H1 (cell line): ENCODE results near the gene ARHGAP25. TPM values are rescaled to one million over a fixed set of nuclear protein-coding genes. Genes with fewer than 3 reads are reported as not detected.

ENCODE experiments used
- CTCF ChIA-PET: fragments of 300-600 bp; sonication (Branson Sonifier 250); formaldehyde crosslinking; loops from one replicate; lab custom pipeline; 2021; ENCODE audit not compliant: partially characterized antibody; lab: Charles Lee
- POLR2A ChIA-PET: fragments of 300-600 bp; sonication (Branson Sonifier 250); formaldehyde crosslinking; loops from one replicate; lab custom pipeline; 2021; ENCODE audit warnings: inconsistent platforms; ENCODE audit not compliant: partially characterized antibody; lab: Charles Lee
- DNase-seq, 2 experiments: peaks; one replicate each; pipeline versions ENCODE4 v3.0.0 to v3.0.0-alpha.2; 2010 to 2022; ENCODE audit warnings: low spot score in 2 of 2, low read depth in 1 of 2, mixed read lengths in 1 of 2
- FAIRE-seq: peaks from 2 replicates; lab custom pipeline; 2011; peaks lifted over from hg19 to GRCh38; lab: Jason Lieb, UNC
- H2AFZ ChIP-seq: 2 replicates; pipeline ENCODE4 v1.8.1; 2012; ENCODE audit warnings: low read length, inconsistent platforms
- H2AK5ac ChIP-seq: 2 replicates; pipeline ENCODE4 v1.6.1; 2013; ENCODE audit warnings: low read depth, low read length
- H2BK120ac ChIP-seq: replicated peaks from 2 replicates; pipeline ENCODE3; 2013; ENCODE audit warnings: low read depth, low read length, inconsistent platforms
- H2BK12ac ChIP-seq: 2 replicates; pipeline ENCODE4 v1.6.1; 2013; ENCODE audit warnings: low read depth, low read length
- H2BK15ac ChIP-seq: 2 replicates; pipeline ENCODE4 v1.6.1; 2013; ENCODE audit warnings: low read length
- H2BK20ac ChIP-seq: 2 replicates; pipeline ENCODE4 v1.6.1; 2013; ENCODE audit warnings: low read length
- H2BK5ac ChIP-seq: 2 replicates; pipeline ENCODE4 v1.6.1; 2013; ENCODE audit warnings: low read depth, low read length
- H3K14ac ChIP-seq: 2 replicates; pipeline ENCODE4 v1.6.1; 2013; ENCODE audit warnings: inconsistent platforms; ENCODE audit not compliant: insufficient read length
- H3K18ac ChIP-seq: 2 replicates; pipeline ENCODE4 v1.6.1; 2013; ENCODE audit warnings: low read length; ENCODE audit errors: extremely low read depth
- H3K23ac ChIP-seq: 2 replicates; pipeline ENCODE4 v1.6.1; 2013; ENCODE audit warnings: inconsistent platforms; ENCODE audit not compliant: insufficient read length
- H3K23me2 ChIP-seq: 2 replicates; pipeline ENCODE4 v1.6.1; 2013; ENCODE audit warnings: low read depth, low read length
- H3K27ac ChIP-seq: 2 replicates; pipeline ENCODE4 v1.6.1; 2011; ENCODE audit warnings: low read depth, low read length, inconsistent platforms
- H3K27me3 ChIP-seq, 4 experiments: replicated peaks in 1 of 4; 1 replicate in 1 of 4; 2 replicates in 3 of 4; pipeline versions ENCODE4 v1.6.1 to v1.8.1; 2011 to 2013; ENCODE audit warnings: low read length in 3 of 4, mild to moderate bottlenecking in 3 of 4, inconsistent platforms in 2 of 4, mixed read lengths in 2 of 4, moderate library complexity in 1 of 4; ENCODE audit not compliant: control insufficient read depth in 3 of 4, insufficient read depth in 3 of 4; ENCODE audit errors: extremely low read depth in 1 of 4
- H3K36me3 ChIP-seq, 4 experiments: 2 replicates each; pipeline versions ENCODE4 v1.6.1 to v1.8.1; 2011 to 2013; ENCODE audit warnings: mild to moderate bottlenecking in 4 of 4, low read length in 3 of 4, moderate library complexity in 2 of 4, control low read depth in 1 of 4, inconsistent platforms in 1 of 4; ENCODE audit not compliant: insufficient read depth in 4 of 4, control insufficient read depth in 2 of 4
- H3K4ac ChIP-seq: replicated peaks from 2 replicates; pipeline ENCODE3; 2013; ENCODE audit warnings: low read length, low read depth, mixed read lengths, inconsistent platforms; ENCODE audit not compliant: insufficient read length
- H3K4me1 ChIP-seq, 4 experiments: replicated peaks in 1 of 4; 1 replicate in 1 of 4; 2 replicates in 3 of 4; pipeline versions ENCODE4 v1.6.1 to v1.8.1; 2011 to 2013; ENCODE audit warnings: low read length in 3 of 4, inconsistent platforms in 2 of 4, mixed read lengths in 1 of 4; ENCODE audit not compliant: insufficient read depth in 4 of 4, control insufficient read depth in 3 of 4
- H3K4me2 ChIP-seq, 2 experiments: 2 replicates each; pipeline versions ENCODE4 v1.6.1 to v1.8.1; 2011 to 2013; ENCODE audit warnings: low read depth in 2 of 2, low read length in 2 of 2, control low read depth in 1 of 2, inconsistent platforms in 1 of 2, mild to moderate bottlenecking in 1 of 2; ENCODE audit not compliant: insufficient read depth in 1 of 2
- H3K4me3 ChIP-seq, 4 experiments: fragments of 200-600, 300-600 bp in 1 of 4; sonication (generic), shearing (Covaris generic), sonication (Bioruptor Twin) in 1 of 4; 2 replicates each; pipeline versions ENCODE4 v1.5.1 to v1.8.1; 2011 to 2016; ENCODE audit warnings: low read length in 4 of 4, low read depth in 3 of 4, control low read depth in 2 of 4, inconsistent platforms in 2 of 4, mild to moderate bottlenecking in 2 of 4, mixed read lengths in 1 of 4, moderate library complexity in 1 of 4; ENCODE audit not compliant: insufficient read depth in 2 of 4; ENCODE audit errors: extremely low read depth in 1 of 4
- H3K56ac ChIP-seq: replicated peaks from 2 replicates; pipeline ENCODE3; 2013; ENCODE audit warnings: low read depth, mild to moderate bottlenecking, mixed read lengths, low read length, inconsistent platforms; ENCODE audit not compliant: insufficient read length
- H3K79me1 ChIP-seq: 2 replicates; pipeline ENCODE4 v1.6.1; 2013; ENCODE audit warnings: low read depth, low read length, control low read depth
- H3K79me2 ChIP-seq, 2 experiments: 2 replicates each; pipeline versions ENCODE4 v1.6.1 to v1.8.1; 2012 to 2013; ENCODE audit warnings: low read length in 2 of 2, mild to moderate bottlenecking in 2 of 2, inconsistent platforms in 1 of 2; ENCODE audit not compliant: insufficient read depth in 2 of 2, control insufficient read depth in 1 of 2
- H3K9ac ChIP-seq, 4 experiments: replicated peaks in 1 of 4; 1 replicate in 1 of 4; 2 replicates in 3 of 4; pipeline versions ENCODE4 v1.6.1 to v1.8.1; 2011 to 2013; ENCODE audit warnings: low read depth in 3 of 4, low read length in 3 of 4, control low read depth in 2 of 4, mild to moderate bottlenecking in 2 of 4, moderate library complexity in 2 of 4, inconsistent platforms in 1 of 4; ENCODE audit errors: extremely low read depth in 1 of 4
- H3K9me3 ChIP-seq, 2 experiments: 2 replicates each; pipeline versions ENCODE4 v1.6.1 to v1.8.1; 2012 to 2013; ENCODE audit warnings: mild to moderate bottlenecking in 2 of 2, moderate library complexity in 2 of 2, control low read depth in 1 of 2, inconsistent platforms in 1 of 2, low read depth in 1 of 2, low read length in 1 of 2, mixed read lengths in 1 of 2; ENCODE audit not compliant: insufficient read depth in 2 of 2
- H4K20me1 ChIP-seq, 2 experiments: replicated peaks in 1 of 2; 2 replicates each; pipeline versions ENCODE3 to v1.8.1; 2011 to 2013; ENCODE audit warnings: inconsistent platforms in 2 of 2, low read length in 2 of 2, mild to moderate bottlenecking in 1 of 2; ENCODE audit not compliant: insufficient read depth in 2 of 2, control insufficient read depth in 1 of 2
- H4K5ac ChIP-seq: 2 replicates; pipeline ENCODE4 v1.6.1; 2013; ENCODE audit warnings: low read length, low read depth, mixed read lengths, inconsistent platforms; ENCODE audit not compliant: insufficient read length
- H4K8ac ChIP-seq: 2 replicates; pipeline ENCODE4 v1.8.0; 2013; ENCODE audit warnings: mild to moderate bottlenecking, moderate library complexity, low read length, inconsistent platforms; ENCODE audit not compliant: insufficient read depth; ENCODE audit errors: extremely low read depth
- H4K91ac ChIP-seq: replicated peaks from 2 replicates; pipeline ENCODE3; 2013; ENCODE audit warnings: low read length, mixed read lengths, inconsistent platforms; ENCODE audit not compliant: insufficient read length
- BCL11A ChIP-seq, 2 experiments: IDR thresholded peaks; one replicate each; pipeline ENCODE4 v1.6.1; 2011; ENCODE audit warnings: low read depth in 2 of 2, low read length in 2 of 2, mild to moderate bottlenecking in 2 of 2
- BRCA1 ChIP-seq: IDR thresholded peaks from 2 replicates; pipeline ENCODE4 v1.6.1; 2012; ENCODE audit warnings: low read depth, low read length, improper control_type of control experiment
- CHD2 ChIP-seq: IDR thresholded peaks from 2 replicates; pipeline ENCODE4 v1.6.1; 2012; ENCODE audit warnings: low read length, improper control_type of control experiment
- EZH2 ChIP-seq: fragments of 200-600 bp; sonication (generic); IDR thresholded peaks from 2 replicates; pipeline ENCODE4 v1.7.1; 2012; ENCODE audit warnings: low read depth, mild to moderate bottlenecking, moderate library complexity, low read length, inconsistent platforms; ENCODE audit not compliant: severe bottlenecking
- GABPA ChIP-seq: IDR thresholded peaks from 2 replicates; pipeline ENCODE4 v1.6.1; 2011; ENCODE audit warnings: mild to moderate bottlenecking, low read length, moderate library complexity, borderline replicate concordance; ENCODE audit not compliant: insufficient read depth
- GTF2F1 ChIP-seq: IDR thresholded peaks from 2 replicates; pipeline ENCODE4 v1.6.1; 2012; ENCODE audit warnings: low read depth, low read length, improper control_type of control experiment, borderline replicate concordance
- KDM5A ChIP-seq: fragments of 200-600 bp; IDR thresholded peaks from 2 replicates; pipeline ENCODE4 v1.7.1; 2012; ENCODE audit warnings: mild to moderate bottlenecking, low read length, inconsistent platforms, mixed read lengths
- NANOG ChIP-seq: IDR thresholded peaks from 2 replicates; pipeline ENCODE4 v1.6.1; 2011; ENCODE audit warnings: low read length, low read depth, mild to moderate bottlenecking, inconsistent platforms; ENCODE audit not compliant: insufficient read depth, poor library complexity, severe bottlenecking
- PHF8 ChIP-seq: fragments of 200-600 bp; sonication (generic); conservative IDR thresholded peaks from 2 replicates; pipeline ENCODE4 v1.7.1; 2012; ENCODE audit warnings: low read depth, mild to moderate bottlenecking, inconsistent platforms, low read length, moderate library complexity
- POLR2A ChIP-seq, 2 experiments: IDR thresholded peaks; 1 replicate in 1 of 2; 2 replicates in 1 of 2; pipeline ENCODE4 v1.6.1; 2011; ENCODE audit warnings: low read depth in 2 of 2, low read length in 2 of 2, mild to moderate bottlenecking in 2 of 2; ENCODE audit errors: control extremely low read depth in 1 of 2
- RXRA ChIP-seq: IDR thresholded peaks from 2 replicates; pipeline ENCODE4 v1.6.1; 2011; ENCODE audit warnings: low read depth, mild to moderate bottlenecking, low read length, moderate library complexity; ENCODE audit not compliant: insufficient read depth
- TAF1 ChIP-seq: IDR thresholded peaks from 2 replicates; pipeline ENCODE4 v1.6.1; 2011; ENCODE audit warnings: mild to moderate bottlenecking, low read depth, low read length
- TAF7 ChIP-seq: optimal IDR thresholded peaks from 2 replicates; pipeline ENCODE3; 2011; ENCODE audit warnings: low read depth, mild to moderate bottlenecking, inconsistent platforms, low read length, moderate library complexity, borderline replicate concordance
- TEAD4 ChIP-seq: IDR thresholded peaks from 2 replicates; pipeline ENCODE4 v1.6.1; 2012; ENCODE audit warnings: low read depth, low read length, inconsistent platforms, mixed read lengths
- YY1 ChIP-seq: IDR thresholded peaks from 2 replicates; pipeline ENCODE4 v1.6.1; 2011; ENCODE audit warnings: low read depth, mild to moderate bottlenecking, low read length
- WGBS, 2 experiments: shearing (Covaris generic) in 1 of 2; methylation state at CpG; one replicate each; pipeline versions ENCODE4 v1.1.6 to v1.1.7; 2013 to 2015; ENCODE audit warnings: low lambda C conversion rate in 2 of 2, mixed read lengths in 2 of 2, inconsistent platforms in 1 of 2, low coverage in 1 of 2, missing lambda C conversion rate in 1 of 2; ENCODE audit not compliant: insufficient replicate concordance in 2 of 2, insufficient coverage in 1 of 2, insufficient read length in 1 of 2; ENCODE audit errors: extremely low coverage in 1 of 2, missing lambda C conversion rate in 1 of 2; 5-methylcytosine and 5-hydroxymethylcytosine counted together
- polyA plus RNA-seq, 7 experiments: library from polyadenylated mRNA; depleted of rRNA in 3 of 7; stranded (reverse) in 5 of 7; unstranded in 2 of 7; fragments of >200 nt in 5 of 7; fragments of 200-250 nt in 2 of 7; gene quantifications; 1 replicate in 5 of 7; 2 replicates in 1 of 7; 4 replicates in 1 of 7; pipeline versions ENCODE4 v1.2.1 to v1.2.3, GENCODE V29; 2011 to 2013; ENCODE audit warnings: missing spikeins in 2 of 7, mixed read lengths in 2 of 7
- total RNA-seq: library from RNA; stranded (reverse); fragmentation: NEBNext Ultra II Directional; extraction: Animal tissue kit (Norgen Biotek cat#: 25700); gene quantifications from 2 replicates; pipeline ENCODE4 v1.2.1, GENCODE V29; 2021

Gene ARHGAP25
- total and polyA plus RNA-seq, 2 of the 8 experiments (the other 6 are each of a cell fraction or from before 2014, with no cell fraction given) = 1.00 to 1.2 TPM

DNA sequence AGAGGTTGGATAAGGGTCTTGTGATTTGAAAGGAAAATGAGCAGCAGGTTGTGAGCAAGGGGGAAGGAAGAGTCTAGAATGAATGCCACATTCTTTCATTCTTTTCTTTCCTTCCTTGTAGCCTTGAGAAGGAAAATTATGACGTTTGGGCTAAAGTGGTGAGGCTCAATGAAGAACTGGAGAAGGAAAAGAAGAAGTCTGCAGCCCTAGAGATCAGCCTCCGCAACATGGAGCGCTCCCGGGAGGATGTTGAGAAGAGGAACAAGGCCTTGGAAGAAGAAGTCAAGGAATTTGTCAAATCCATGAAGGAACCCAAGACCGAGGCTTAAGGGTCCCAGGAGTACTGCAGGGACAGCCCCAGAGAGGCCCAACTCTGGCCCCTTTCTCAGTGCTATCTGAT is 91.3 kb downstream of the ARHGAP25 start:
- CTCF ChIA-PET = interaction anchor here (0.7 to 1.3 kb wide), 3 partner anchors 11 to 83 kb away, joined by 3 to 4 read pairs (median 3); no protein-coding TSS in a partner anchor
- Histone ChIP-seq H2BK120ac (no peak overlapping the region), H3K27me3 (no peaks in the 10 kb centered on the region)
- no peak for TF ChIP-seq TEAD4
- TF ChIP-seq BCL11A (IDR thresholded peaks at IDR 0.05; ENCODE audit: low read depth in 2 of 2, low read length in 2 of 2) = no peak
- no peak for TF ChIP-seq RXRA
- no peak for TF ChIP-seq CHD2
- TF ChIP-seq TAF1 = no peak
- TF ChIP-seq PHF8 = no peak
- TF ChIP-seq NANOG = no peak
- no peak for TF ChIP-seq YY1
- TF ChIP-seq BRCA1 = no peak
- TF ChIP-seq TAF7 = no peak
- TF ChIP-seq POLR2A (IDR thresholded peaks at IDR 0.05; ENCODE audit: control extremely low read depth in 1 of 2, low read depth in 2 of 2, low read length in 2 of 2) = no peak
- TF ChIP-seq KDM5A = no peak
- no peak for TF ChIP-seq EZH2
- no peak for TF ChIP-seq GABPA
- no peak for TF ChIP-seq GTF2F1

More for the DNA sequence above, 91.3 kb downstream of the ARHGAP25 start:
- no peak overlapping the region for H3K56ac ChIP-seq
- no peak overlapping the region for H3K27ac ChIP-seq
- no peak overlapping the region for H2BK15ac ChIP-seq
- no peak overlapping the region for H3K9ac ChIP-seq
- no peak overlapping the region for H4K5ac ChIP-seq
- no peak overlapping the region for H2BK5ac ChIP-seq
- H2BK12ac ChIP-seq = no peak overlapping the region
- H3K79me2 ChIP-seq = no peaks in the 10 kb centered on the region
- H4K20me1 ChIP-seq = no peaks in the 10 kb centered on the region
- no peak overlapping the region for H3K4ac ChIP-seq
- H3K23ac ChIP-seq = no peak overlapping the region
- H4K8ac ChIP-seq = no peak overlapping the region
- H3K9me3 ChIP-seq = no peaks in the 10 kb centered on the region
- H3K14ac ChIP-seq = no peak overlapping the region
- H3K36me3 ChIP-seq = no peaks in the 10 kb centered on the region
- no peak overlapping the region for H3K4me3 ChIP-seq
- no peak overlapping the region for H2AFZ ChIP-seq
- H3K18ac ChIP-seq = no peak overlapping the region
- H3K4me2 ChIP-seq = no peak overlapping the region
- POLR2A ChIA-PET = no interaction called here
- no peaks in the 10 kb centered on the region for H3K23me2 ChIP-seq
- DNase-seq (no peak), FAIRE-seq (no peak)
- 88% methylated on average over 5 of the region's 5 CpGs; no CpG with 5 or more reads in 1 of the 2 experiments for WGBS, 2 experiments
- H2BK20ac ChIP-seq = no peak overlapping the region
- H3K4me1 ChIP-seq = peaks cover 0 to 1% (median 0%) of the 10 kb centered on the region in 4 experiments; a peak in 1 of 7 replicates
- no peak overlapping the region for H4K91ac ChIP-seq
- H3K79me1 ChIP-seq = no peaks in the 10 kb centered on the region
- no peak overlapping the region for H2AK5ac ChIP-seq
